ENCODE results near the gene NUDT8. TPM values are rescaled to one million over a fixed set of nuclear protein-coding genes. Genes with fewer than 3 reads are reported as not detected.

The NUDT8 gene
- total RNA-seq, 1 donor from 2014 or later = 6.8 TPM

DNA sequence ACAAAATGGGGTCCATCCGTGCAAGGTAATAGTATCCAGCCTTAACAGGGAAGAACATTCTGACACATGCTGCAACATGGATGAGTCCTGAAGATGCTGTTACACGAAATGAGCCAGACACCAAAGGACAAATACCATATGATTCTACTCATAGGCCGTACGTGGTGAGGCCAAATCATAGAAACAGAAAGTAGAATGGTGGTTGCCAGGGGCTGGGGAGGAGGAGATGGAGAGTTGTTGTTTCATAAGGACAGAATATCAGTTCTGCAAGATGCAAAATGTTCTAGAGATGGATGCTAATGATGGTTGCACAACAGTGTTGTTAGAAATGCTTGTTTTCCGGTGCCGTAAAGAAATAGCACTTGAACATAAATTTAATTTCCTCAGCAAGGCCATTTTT, 7.2 kb upstream of the NUDT8 start:
- Mint-ChIP-seq H3K27ac (ENCODE audit: unreplicated experiment) (no peak overlapping the region), H3K4me1 (ENCODE audit: unreplicated experiment) (no peaks in the 10 kb centered on the region), H3K36me3 (ENCODE audit: low read depth, unreplicated experiment) (no peaks in the 10 kb centered on the region), H3K9me3 (ENCODE audit: unreplicated experiment) (no peaks in the 10 kb centered on the region), H3K4me3 (ENCODE audit: unreplicated experiment) (no peak overlapping the region), H3K27me3 (ENCODE audit: unreplicated experiment) (peaks cover 7% of the 10 kb centered on the region)
- TF ChIP-seq, protein P1, sequence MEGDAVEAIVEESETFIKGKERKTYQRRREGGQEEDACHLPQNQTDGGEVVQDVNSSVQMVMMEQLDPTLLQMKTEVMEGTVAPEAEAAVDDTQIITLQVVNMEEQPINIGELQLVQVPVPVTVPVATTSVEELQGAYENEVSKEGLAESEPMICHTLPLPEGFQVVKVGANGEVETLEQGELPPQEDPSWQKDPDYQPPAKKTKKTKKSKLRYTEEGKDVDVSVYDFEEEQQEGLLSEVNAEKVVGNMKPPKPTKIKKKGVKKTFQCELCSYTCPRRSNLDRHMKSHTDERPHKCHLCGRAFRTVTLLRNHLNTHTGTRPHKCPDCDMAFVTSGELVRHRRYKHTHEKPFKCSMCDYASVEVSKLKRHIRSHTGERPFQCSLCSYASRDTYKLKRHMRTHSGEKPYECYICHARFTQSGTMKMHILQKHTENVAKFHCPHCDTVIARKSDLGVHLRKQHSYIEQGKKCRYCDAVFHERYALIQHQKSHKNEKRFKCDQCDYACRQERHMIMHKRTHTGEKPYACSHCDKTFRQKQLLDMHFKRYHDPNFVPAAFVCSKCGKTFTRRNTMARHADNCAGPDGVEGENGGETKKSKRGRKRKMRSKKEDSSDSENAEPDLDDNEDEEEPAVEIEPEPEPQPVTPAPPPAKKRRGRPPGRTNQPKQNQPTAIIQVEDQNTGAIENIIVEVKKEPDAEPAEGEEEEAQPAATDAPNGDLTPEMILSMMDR (IDR thresholded peaks at IDR 0.05; ENCODE audit: unreplicated experiment) = no peak
- DNase-seq (ENCODE audit: low spot score) = no peak

- H3K4me3 Mint-ChIP-seq (ENCODE audit: unreplicated experiment) = no peak overlapping the region
- DNase-seq (ENCODE audit: low spot score) = no peak
- peaks cover 12% of the 10 kb centered on the region for H3K27me3 Mint-ChIP-seq (ENCODE audit: unreplicated experiment)
- no peak overlapping the region for H3K27ac Mint-ChIP-seq (ENCODE audit: unreplicated experiment)
- TF ChIP-seq, protein P1 (IDR thresholded peaks at IDR 0.05; ENCODE audit: unreplicated experiment) = no peak
- H3K36me3 Mint-ChIP-seq (ENCODE audit: low read depth, unreplicated experiment) = no peaks in the 10 kb centered on the region
- no peaks in the 10 kb centered on the region for H3K9me3 Mint-ChIP-seq (ENCODE audit: unreplicated experiment)
- H3K4me1 Mint-ChIP-seq (ENCODE audit: unreplicated experiment) = no peaks in the 10 kb centered on the region
Measured at GRCh38 chr11:67635231-67635521, 5.4 kb upstream of the NUDT8 start.

DNA sequence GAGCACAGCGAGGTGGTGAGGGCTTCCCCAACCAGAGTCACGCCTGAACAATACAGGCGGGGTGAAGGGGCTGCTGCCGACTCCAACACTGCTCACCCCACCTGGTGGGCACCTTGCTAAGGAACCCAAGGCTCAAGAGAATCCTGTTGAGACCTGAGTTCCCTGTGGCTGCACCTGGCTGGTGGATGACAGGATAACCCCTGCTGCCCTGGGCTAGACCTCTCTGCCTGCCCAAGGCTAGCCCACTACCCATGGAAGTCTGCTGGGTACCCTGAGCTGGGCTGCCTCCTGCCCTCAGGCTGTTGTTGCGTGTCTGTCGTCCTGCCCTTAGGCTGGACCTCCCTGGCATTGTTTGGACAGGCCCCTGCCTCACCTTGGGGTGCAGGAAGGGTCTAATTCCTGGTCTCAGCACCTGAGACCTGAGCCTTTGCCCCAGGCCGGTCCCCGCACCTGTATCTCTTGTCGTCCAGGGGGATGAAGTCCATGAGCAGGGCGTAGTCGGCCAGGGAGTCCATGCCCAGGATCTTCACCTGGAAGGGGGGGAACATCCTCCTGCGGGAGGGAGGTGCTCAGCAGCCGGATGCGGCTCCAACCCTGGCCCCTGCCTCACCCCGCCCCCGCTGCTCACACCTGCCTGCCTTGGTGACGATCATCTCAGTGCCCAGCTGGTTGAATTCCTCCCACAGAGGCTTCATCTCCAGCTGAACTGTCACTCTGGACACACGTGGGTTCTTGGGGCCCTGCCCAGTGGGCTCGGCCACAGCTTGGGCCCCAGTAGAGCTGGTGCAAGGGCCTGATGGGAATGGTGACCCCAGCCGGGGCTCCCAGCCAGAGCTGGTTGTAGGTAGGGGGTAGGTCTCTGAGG, 4.9 kb upstream of the NUDT8 start:
- H3K4me1 Mint-ChIP-seq (ENCODE audit: unreplicated experiment) = no peaks in the 10 kb centered on the region

GRCh38 chr11:67633758-67634365, 4.1 kb upstream of the NUDT8 start:
- TF ChIP-seq, protein P1 (IDR thresholded peaks at IDR 0.05; ENCODE audit: unreplicated experiment) = no peak
- Mint-ChIP-seq H3K4me3 (ENCODE audit: unreplicated experiment) (no peak overlapping the region), H3K27ac (ENCODE audit: unreplicated experiment) (no peak overlapping the region), H3K36me3 (ENCODE audit: low read depth, unreplicated experiment) (no peaks in the 10 kb centered on the region), H3K4me1 (ENCODE audit: unreplicated experiment) (no peaks in the 10 kb centered on the region), H3K27me3 (ENCODE audit: unreplicated experiment) (peaks cover 12% of the 10 kb centered on the region), H3K9me3 (ENCODE audit: unreplicated experiment) (no peaks in the 10 kb centered on the region)
- DNase-seq (ENCODE audit: low spot score) = no peak

More for the DNA sequence above, 4.9 kb upstream of the NUDT8 start:
- TF ChIP-seq, protein P1 (IDR thresholded peaks at IDR 0.05; ENCODE audit: unreplicated experiment) = no peak
- H3K36me3 Mint-ChIP-seq (ENCODE audit: low read depth, unreplicated experiment) = no peaks in the 10 kb centered on the region
- peaks cover 12% of the 10 kb centered on the region for H3K27me3 Mint-ChIP-seq (ENCODE audit: unreplicated experiment)
- H3K27ac Mint-ChIP-seq (ENCODE audit: unreplicated experiment) = no peak overlapping the region
- H3K4me3 Mint-ChIP-seq (ENCODE audit: unreplicated experiment) = no peak overlapping the region
- no peak for DNase-seq (ENCODE audit: low spot score)
- no peaks in the 10 kb centered on the region for H3K9me3 Mint-ChIP-seq (ENCODE audit: unreplicated experiment)
